Parathyroid adenoma (tissue), 2 donors: ENCODE results near the gene SDK2.

Experiments
- H2AFZ ChIP-seq: fragments of 300-600 bp; sonication (generic); one replicate; pipeline ENCODE4 v1.7.0; 2017; ENCODE audit warnings: antibody characterized with exemption, mild to moderate bottlenecking
- H3K27ac ChIP-seq: fragments of 300-600 bp; sonication (generic); one replicate; pipeline ENCODE4 v1.7.0; 2017
- H3K27me3 ChIP-seq: fragments of 300-600 bp; sonication (generic); one replicate; pipeline ENCODE4 v1.7.0; 2017; ENCODE audit warnings: low read length; ENCODE audit not compliant: control insufficient read depth, insufficient read depth
- H3K36me3 ChIP-seq: fragments of 300-600 bp; sonication (generic); one replicate; pipeline ENCODE4 v1.7.0; 2017; ENCODE audit warnings: low read length; ENCODE audit not compliant: control insufficient read depth, insufficient read depth
- H3K4me1 ChIP-seq: fragments of 300-600 bp; sonication (generic); one replicate; pipeline ENCODE4 v1.7.0; 2017; ENCODE audit warnings: control low read depth
- H3K4me2 ChIP-seq: fragments of 300-600 bp; sonication (generic); one replicate; pipeline ENCODE4 v1.7.0; 2017; ENCODE audit warnings: low read length
- H3K4me3 ChIP-seq: fragments of 300-600 bp; sonication (generic); one replicate; pipeline ENCODE4 v1.7.0; 2017; ENCODE audit warnings: low read depth, low read length
- H3K79me2 ChIP-seq: fragments of 300-600 bp; sonication (generic); one replicate; pipeline ENCODE4 v1.7.0; 2017; ENCODE audit warnings: control low read depth
- H3K9ac ChIP-seq: fragments of 300-600 bp; sonication (generic); one replicate; pipeline ENCODE4 v1.7.0; 2017; ENCODE audit warnings: mild to moderate bottlenecking
- H3K9me3 ChIP-seq: fragments of 300-600 bp; sonication (generic); one replicate; pipeline ENCODE4 v1.7.0; 2017; ENCODE audit warnings: low read length; ENCODE audit not compliant: control insufficient read depth
- CTCF ChIP-seq: fragments of 300-600 bp; sonication (generic); IDR thresholded peaks from one replicate; pipeline ENCODE4 v1.7.0; 2017; ENCODE audit warnings: antibody characterized with exemption, mild to moderate bottlenecking
- donor health status: primary hyperparathyroidism.

The SDK2 gene

GRCh38 chr17:73393962-73394361, 250.3 kb downstream of the SDK2 start:
- no peak for TF ChIP-seq CTCF
- Histone ChIP-seq H3K79me2 (no peaks in the 10 kb centered on the region), H3K4me2 (no peak overlapping the region), H3K4me3 (no peak overlapping the region), H3K27ac (no peak overlapping the region), H3K4me1 (no peaks in the 10 kb centered on the region), H2AFZ (no peak overlapping the region), H3K9me3 (no peaks in the 10 kb centered on the region), H3K9ac (no peak overlapping the region), H3K27me3 (no peaks in the 10 kb centered on the region), H3K36me3 (no peaks in the 10 kb centered on the region)

GRCh38 chr17:73393381-73393780, 250.9 kb downstream of the SDK2 start:
- Histone ChIP-seq H3K4me1 (no peaks in the 10 kb centered on the region), H2AFZ (no peak overlapping the region), H3K27me3 (no peaks in the 10 kb centered on the region), H3K4me3 (no peak overlapping the region), H3K9ac (no peak overlapping the region), H3K27ac (no peak overlapping the region), H3K36me3 (no peaks in the 10 kb centered on the region), H3K9me3 (no peaks in the 10 kb centered on the region), H3K79me2 (no peaks in the 10 kb centered on the region), H3K4me2 (no peak overlapping the region)
- no peak for TF ChIP-seq CTCF

- Histone ChIP-seq H3K9ac (no peak overlapping the region), H3K4me3 (no peak overlapping the region), H3K4me2 (no peak overlapping the region), H2AFZ (no peak overlapping the region), H3K27me3 (no peaks in the 10 kb centered on the region), H3K27ac (no peak overlapping the region), H3K9me3 (no peaks in the 10 kb centered on the region), H3K4me1 (no peaks in the 10 kb centered on the region), H3K79me2 (no peaks in the 10 kb centered on the region), H3K36me3 (no peaks in the 10 kb centered on the region)
- no peak for TF ChIP-seq CTCF
Measured at GRCh38 chr17:73391331-73392265, 252.6 kb downstream of the SDK2 start.

GRCh38 chr17:73390851-73391250, 253.4 kb downstream of the SDK2 start:
- TF ChIP-seq CTCF, result no peak
- Histone ChIP-seq H3K27ac (no peak overlapping the region), H3K36me3 (no peaks in the 10 kb centered on the region), H3K9ac (no peak overlapping the region), H3K4me3 (no peak overlapping the region), H2AFZ (no peak overlapping the region), H3K79me2 (no peaks in the 10 kb centered on the region), H3K9me3 (no peaks in the 10 kb centered on the region), H3K27me3 (no peaks in the 10 kb centered on the region), H3K4me2 (no peak overlapping the region), H3K4me1 (no peaks in the 10 kb centered on the region)

- H3K4me2 ChIP-seq, result no peak overlapping the region
- H3K27me3 ChIP-seq, result no peaks in the 10 kb centered on the region
- no peaks in the 10 kb centered on the region for H3K9me3 ChIP-seq
- H3K4me1 ChIP-seq, result no peaks in the 10 kb centered on the region
- H3K36me3 ChIP-seq, result no peaks in the 10 kb centered on the region
- TF ChIP-seq CTCF, result no peak
- no peak overlapping the region for H3K9ac ChIP-seq
- no peak overlapping the region for H3K4me3 ChIP-seq
- no peak overlapping the region for H3K27ac ChIP-seq
- no peaks in the 10 kb centered on the region for H3K79me2 ChIP-seq
- no peak overlapping the region for H2AFZ ChIP-seq
Measured at GRCh38 chr17:73390221-73390620, 254.0 kb downstream of the SDK2 start.
